GM18909 (cell line): ENCODE results near the gene AIP.

Experiments
- ATAC-seq: cut with Tn5 transposase; IDR thresholded peaks from one replicate; pipeline ENCODE4 v1.9.1; 2021; ENCODE audit warnings: mild to moderate bottlenecking; ENCODE audit not compliant: unreplicated experiment, poor library complexity

AIP gene

DNA sequence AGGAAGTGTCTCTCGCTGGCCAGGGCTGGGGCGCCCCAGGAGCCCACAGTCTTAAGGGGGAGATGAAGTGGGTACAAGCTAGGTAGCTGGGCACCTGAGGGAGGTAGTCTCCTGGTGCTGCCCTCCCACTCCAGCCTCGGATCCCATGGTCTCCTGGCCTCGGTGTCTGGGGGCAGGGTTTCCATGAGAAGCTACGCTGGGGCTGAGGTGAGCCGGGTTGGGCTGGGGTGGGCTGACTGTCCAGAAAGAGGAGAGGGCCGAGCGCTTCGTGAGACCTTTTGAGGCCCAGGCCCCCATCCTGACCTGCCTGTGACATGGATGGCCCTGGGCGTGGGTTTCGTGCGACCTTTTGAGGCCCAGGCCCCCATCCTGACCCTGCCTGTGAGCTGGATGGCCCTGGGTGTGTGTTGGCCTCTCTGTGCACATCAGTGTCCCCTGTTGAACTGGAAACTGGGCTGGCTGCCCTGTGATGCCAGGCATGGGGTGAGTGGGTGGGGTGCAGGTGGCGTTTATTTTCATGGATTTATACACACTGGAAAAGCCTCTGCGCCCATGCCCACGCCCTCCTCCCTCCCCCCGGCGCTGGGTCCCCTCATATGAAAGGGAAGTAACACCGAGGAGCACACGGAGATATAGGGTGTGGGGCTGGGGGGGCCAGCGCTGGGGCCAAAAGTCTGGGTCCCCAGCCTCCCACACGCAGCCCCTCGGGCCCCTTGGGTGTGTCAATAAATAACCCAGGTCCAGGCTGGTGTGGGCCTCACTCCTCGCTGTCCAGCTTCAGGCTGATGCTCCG lies 8.6 kb downstream of the AIP start:
- no peak for ATAC-seq

DNA sequence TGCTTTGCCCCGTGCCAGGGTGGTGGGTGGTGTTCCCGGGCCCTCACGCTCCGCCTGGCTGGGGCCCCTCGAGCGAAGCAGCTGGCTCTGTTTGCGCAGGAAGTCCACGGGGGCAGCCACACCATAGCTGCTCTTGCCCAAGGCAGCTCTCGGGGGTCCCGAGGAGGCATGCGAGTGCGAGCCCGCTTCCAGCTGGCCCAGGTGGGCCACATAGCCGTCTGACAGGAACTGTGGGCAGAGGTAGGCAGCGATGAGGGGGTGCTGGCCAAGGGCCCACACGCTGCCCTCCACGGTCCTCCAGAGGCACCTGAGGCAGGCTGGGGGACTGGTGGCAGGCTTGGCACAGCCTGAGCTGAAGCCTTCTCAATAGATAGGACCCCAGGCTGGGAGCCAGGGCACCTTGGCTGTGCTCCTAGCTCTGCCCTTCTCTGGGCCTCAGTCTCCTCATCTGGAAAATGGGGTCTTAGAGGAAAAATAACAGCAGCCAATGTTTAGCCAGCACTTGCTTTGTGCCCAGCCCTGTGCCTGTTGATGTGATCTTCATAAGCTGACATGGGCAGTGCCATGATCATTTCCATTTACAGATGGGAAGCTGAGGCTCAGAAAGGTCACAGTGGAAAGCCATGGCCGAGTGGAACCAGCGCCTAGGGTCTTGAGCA lies 9.4 kb downstream of the AIP start:
- no peak for ATAC-seq

DNA sequence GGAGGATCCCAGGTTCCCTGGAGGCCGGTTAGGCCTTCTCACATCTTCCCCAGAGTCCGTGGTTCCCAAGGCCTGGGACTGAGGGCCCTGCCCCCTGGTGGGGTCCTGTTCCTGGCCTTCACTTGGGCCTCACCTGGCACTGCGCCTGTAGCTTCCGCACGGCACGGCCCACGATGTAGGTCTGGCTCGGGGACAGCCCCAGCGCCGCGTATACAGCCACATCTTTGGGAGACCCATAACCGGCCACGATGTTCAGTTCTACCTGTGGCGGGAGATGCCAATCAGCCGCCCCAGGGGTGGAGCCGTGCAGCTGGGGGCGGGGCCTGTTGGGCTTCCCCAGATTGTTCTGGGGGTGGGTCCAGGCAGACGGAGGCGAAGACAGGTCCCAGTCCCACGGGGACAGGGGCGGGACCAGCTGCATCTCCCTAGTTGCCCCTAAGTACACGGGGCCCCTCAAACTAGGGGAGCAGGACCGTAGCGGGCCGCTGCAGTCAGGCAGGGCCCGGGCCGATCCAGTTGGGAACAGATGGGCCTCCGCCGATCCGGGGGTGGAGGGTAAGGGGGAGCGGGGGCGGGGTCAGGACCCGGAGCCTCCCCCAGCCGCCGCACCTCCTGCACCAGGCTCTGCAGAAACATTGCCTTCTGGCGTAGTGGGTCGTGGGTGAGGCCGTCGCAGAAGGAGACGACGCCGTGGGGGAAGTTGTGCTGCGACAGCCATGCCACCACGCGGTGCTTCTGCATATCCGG lies 10.1 kb downstream of the AIP start:
- ATAC-seq: no peak

- ATAC-seq: no peak
These were observed 10.9 kb downstream of the AIP start for GRCh38 chr11:67493548-67494370.

DNA sequence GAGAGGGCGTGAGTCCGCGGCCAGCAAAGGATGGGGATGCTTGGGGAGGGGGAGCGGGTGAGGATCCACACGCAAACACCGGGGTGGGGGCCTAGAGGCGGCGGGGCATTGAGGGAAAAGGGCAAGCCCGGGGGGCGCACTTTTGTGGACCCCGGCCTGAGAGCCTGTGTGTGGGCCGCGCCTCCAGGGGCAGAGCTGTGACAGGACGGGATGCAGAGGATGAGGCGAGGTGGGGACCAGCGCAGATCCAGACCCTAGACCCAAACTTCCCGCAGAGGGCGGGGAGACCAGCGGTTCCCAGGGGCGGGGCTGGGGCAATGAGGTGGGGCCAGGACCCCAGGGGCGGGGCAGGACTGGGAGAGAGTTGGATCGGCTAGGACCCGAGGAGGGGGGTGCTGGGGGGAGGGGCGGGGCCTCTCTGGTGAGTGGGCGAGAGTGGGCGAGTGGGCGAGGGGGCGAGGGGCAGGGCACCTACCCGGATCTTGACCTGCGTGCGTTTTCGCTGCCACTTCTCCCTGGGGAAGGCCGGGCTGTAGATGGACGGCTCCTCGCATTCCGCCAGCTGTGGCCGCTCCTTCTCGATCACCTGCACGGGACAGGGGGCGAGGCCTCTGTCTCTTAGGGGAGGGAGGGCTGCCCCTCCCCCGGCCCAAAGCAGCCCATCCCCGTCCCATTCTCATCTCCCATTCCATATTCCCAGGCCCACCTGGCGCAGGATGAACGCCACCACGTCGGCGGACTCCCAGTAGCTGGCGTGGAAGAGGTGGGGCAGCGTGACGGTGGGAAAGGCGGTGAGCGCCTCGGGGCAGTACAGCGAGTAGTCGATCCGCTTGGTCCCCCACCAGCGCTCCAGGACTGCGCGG lies 11.8 kb downstream of the AIP start:
- ATAC-seq: no peak

DNA sequence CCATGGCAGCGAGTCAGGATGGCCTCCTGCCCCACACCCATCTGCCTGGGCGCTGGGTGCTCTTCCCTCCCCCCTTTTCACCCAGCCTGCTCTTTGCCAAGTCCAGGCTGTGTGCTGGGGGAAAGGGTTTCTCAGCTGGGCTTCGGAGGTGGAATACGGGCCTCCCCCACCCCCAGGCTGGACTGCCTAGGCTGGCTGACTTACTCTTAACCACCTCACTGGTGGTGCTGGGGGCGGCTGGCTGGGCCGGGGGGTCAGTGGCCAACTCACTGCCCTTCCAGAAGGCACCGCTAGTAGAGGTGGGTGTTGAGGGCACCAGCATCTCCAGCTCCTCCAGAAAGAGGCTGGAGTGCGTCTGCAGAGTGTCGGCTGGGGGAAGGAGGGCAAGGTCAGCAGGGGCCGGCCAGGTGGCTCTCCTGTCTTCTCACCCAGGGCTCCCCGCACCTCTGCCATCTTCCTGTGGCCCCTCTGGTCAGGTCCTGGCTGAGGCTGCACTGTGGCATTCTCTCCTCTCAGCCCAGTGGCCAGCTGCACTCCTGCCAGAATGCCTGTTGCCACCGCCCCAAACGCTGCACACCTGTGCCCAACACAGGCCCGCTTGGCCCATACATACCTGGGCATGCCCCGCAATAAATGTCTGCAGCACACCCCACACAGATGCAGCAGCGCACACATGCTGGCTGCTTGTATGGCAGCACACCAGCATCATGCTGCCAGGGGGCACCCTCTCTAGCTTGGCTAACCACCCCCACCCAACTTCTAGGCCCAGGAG lies 12.6 kb downstream of the AIP start:
- ATAC-seq: no peak

GRCh38 chr11:67496113-67496512 lies 13.3 kb downstream of the AIP start:
- no peak for ATAC-seq

DNA sequence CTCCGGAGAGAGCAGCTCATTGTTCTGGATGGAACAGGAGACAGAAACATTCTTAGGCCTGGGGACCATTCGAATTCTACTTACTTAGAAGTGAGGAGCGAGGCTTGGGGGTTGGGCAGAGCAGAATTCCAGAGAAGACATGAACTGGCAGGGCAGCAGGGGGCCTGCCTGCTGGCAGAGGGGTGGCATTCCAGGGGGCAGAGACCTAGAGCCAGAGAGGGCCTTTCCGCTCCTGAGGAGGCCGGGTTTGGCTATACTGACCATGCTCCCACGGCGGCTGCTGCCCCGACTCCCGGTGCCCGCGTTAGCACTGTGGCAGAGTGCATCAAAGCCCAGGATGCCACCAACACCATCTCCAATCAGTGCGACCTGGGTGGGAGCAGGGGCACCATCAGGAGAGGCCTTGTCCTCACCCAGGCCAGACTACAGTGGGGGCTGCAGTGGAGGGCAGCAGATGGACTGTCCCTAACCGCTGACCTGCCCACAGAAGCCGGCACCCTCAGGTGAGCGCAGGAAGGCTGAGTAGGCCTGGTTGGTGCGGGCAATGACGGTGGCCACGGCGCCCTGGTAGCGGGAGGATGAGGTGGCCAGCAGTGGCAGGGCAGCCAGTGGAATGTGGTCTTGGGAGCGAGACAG lies 14.9 kb downstream of the AIP start:
- ATAC-seq: no peak

- no peak for ATAC-seq
These were observed 15.7 kb downstream of the AIP start for GRCh38 chr11:67498544-67498972.

DNA sequence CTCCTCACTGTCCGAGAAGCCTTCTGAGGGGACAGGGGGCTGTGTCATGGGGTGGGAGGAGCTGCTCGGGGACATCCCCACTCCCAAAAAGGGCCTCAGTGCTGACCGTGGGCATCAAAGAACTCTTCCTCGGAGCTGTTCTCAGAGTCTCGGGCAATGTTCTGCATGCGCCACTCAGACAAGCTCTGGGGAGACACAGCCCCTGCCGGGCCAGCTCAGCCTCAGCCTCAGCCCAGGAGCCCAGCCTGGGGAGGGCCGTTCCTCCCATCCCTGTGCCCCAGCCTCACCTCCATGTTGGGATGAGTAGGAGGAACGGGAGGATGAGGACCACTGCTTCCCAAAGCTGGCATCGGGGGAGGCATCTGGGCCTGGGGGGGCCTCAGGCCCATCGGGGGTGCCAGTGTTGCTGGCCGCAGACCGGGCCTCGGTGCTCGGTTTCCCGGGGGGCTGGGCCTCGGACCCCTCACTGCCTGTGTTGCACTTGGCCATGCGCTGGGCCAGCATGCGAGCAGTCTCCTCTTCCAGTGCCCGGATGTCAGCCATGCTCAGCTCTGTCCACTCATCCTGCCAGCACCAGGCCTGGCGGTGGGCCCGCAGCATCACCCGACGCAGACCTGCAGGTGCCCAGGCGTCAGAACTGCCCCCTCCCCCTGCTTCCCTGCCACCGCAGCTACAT lies 17.1 kb downstream of the AIP start:
- no peak for ATAC-seq

- ATAC-seq: no peak
These were observed 17.6 kb downstream of the AIP start for GRCh38 chr11:67500484-67500821.

GRCh38 chr11:67500831-67501715 lies 18.2 kb downstream of the AIP start:
- ATAC-seq: no peak

- no peak for ATAC-seq
These were observed 19.0 kb downstream of the AIP start for GRCh38 chr11:67501854-67502253.

DNA sequence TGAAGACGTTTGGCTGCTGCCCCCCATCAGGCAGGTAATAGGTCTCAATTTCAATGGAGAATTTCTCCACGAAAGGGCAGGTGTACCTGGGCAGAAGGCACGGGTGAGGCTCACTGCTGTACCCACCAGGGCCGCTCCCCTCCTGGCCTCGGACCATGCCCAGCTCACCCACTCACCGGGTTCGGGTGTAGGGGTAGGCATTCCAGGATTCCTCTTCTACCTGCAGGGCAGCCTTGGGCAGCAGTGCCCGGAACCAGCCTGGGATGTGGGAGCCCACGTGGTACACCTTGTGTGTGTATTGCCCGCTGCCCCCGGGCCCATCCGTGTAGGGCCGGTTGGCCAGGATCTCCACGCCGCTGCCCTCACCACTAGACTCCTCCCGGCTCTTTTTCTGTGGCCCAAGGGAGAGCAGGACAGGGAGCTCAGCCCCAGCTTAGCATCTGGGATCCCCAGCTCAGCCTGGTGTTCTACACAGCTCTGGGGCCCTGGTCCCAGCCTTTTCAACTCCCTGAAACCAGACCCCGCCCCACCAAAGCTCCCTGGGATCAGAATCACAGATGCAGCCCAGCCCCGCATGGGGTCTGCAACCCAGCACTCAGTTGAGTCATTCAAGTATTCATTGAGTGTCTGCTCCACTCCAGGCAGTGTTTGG lies 19.6 kb downstream of the AIP start:
- no peak for ATAC-seq

DNA sequence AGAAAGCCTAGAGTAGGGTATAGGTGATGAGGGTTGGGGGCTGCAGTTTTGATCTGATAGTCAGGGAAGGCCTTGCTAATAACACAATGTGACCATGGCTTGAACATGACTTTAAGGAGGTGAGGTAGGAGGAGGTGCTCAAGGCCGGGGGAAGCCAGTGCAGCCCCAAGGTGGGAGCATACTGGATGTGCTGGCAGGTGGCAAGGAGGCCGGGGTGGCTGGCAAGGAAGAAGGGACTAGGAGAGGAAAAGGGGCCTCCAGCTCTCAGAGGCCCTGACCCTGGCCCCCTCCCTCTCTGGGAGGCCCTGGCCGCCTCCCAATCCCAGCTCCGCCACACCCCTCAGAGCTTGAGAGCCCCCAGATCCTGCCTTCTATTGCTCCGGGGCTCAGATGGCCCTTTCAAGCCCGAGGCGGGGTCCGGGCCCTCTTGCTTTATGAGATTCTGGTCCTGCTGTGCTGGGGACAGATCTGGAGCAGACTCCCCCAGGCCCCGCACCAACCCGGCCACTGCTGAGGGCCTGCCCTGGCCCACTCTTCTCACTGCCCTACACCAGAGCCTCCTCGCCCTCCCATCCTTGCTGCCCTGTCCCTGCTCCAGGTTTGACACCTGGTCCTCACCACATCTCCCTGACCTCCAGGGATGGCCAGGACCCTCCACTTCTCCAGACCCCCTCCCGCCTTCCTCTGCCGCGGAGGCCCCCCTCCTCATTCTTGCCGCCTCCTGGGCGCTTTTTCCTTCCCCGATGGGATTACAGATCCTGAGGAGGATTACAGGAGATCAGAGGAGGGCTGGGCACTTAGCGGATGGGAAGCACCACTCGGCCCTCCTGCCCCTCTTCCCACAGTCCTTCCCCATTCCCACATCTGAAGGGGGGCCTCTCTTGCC lies 20.5 kb downstream of the AIP start:
- no peak for ATAC-seq
